ENCODE measurements around the gene CNBD2. TPM values are rescaled to one million over a fixed set of nuclear protein-coding genes. Genes with fewer than 3 reads are reported as not detected.
"Not testable (repeated sequence)": the region's sequence is repeated elsewhere in the genome, so short reads cannot be mapped to it uniquely, and the experiment has no call there.

The CNBD2 gene
- total RNA-seq, 1 experiment from 2014 or later = 5.5 TPM

DNA sequence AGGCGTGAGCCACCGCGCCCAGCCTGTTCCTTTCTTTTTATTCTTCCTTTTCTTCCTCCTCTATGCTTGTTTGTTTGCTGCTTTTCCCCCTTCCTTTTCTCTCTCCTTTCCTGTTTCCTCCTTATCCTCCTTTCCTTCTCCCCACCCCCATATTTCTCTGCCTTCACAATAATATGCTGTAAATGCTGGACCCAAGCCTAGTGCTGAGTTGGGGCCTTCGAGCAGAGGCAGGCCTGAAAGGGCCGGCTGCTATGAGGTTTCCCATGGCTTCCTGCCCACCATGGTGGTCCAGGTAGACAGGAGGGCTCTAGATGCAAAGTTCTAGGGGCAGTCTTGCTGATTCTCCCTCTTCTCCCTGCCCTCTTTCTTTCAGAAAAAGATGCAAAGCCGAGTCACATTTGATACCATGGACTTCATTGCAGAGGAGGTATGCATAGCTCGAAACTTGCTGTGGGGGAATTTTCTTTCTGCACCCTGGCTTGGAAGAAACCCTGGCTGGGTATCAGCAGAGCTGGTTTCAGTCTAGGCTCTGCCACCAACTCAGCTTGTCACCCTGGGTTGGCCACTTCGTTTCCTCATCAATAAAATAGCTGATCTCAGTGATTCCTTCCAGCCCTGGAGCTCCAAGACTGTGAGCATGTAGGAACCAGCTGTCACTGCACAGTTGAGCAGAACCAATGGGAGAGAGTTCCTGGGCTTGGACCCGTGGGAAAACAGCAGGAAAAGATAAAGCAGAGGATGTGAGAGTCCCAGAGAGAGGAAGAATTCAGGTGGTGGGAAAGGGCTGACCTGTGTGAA, 7.4 kb downstream of the CNBD2 start:
- no peak for DNase-seq (ENCODE audit: low read depth)

DNA sequence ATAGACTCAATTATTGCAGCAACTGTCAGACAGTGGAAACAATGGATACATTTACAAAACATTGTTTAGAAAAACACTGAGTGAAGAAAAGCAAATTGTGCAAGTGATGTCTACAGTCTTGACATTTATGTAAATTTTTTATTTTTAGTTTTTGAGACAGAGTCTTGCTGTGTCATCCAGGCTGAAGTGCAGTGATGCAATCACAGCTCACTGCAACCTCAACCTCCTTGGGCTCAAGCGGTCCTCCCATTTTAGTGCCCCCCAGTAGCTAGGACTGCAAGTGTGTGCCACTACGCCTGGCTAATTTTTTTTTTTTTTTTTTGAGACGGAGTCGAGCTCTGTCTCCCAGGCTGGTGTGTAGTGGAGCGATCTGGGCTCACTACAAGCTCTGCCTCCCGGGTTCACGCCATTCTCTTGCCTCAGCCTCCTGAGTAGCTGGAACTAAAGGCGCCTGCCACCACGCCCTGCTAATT, 9.7 kb downstream of the CNBD2 start:
- DNase-seq (ENCODE audit: low read depth) = no peak

GRCh38 chr20:35979544-35979943, 11.2 kb downstream of the CNBD2 start:
- no peak for DNase-seq (ENCODE audit: low read depth)

DNA sequence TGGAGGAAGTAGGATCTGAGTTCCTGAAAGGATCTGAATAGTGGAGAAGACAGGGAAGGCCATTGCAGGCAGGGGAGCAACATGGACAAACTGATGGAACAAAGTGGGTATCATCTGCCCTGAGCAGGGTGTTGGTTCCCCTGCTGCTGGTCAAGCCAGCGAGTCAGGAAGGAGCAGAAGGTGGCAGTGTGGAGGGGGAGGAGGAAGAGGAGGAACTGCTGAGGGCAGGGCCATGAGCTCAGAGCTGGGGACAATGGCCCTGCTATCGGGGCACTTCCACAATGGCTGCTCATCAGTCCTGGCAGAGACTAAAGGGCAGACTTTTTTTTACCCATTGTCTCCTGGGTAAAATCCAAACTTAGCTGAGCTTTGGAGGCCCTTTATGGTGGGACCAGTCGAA, 13.6 kb downstream of the CNBD2 start:
- no peak for DNase-seq (ENCODE audit: low read depth)

DNA sequence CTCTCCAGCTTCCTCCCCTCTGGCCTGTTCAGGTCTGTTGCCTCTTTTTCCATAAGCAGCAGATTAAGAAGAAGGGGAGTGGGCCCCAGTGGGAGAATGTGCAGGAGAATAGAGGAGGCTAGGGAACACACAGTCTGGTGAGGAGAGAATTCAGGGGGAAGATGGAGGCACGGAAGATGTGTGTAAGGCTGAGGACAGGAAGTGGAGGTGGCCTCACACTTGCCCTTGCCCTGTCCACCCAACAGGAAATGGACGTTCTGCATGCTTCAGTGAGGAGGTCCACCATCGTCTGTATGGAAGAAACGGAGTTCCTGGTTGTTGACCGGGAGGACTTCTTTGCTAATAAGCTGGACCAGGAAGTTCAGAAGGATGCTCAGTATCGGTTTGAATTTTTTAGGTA, 16.0 kb downstream of the CNBD2 start:
- DNase-seq (ENCODE audit: low read depth) = no peak

- no peak for DNase-seq (ENCODE audit: low read depth)
Measured at GRCh38 chr20:35985806-35986205, 17.4 kb downstream of the CNBD2 start.

DNA sequence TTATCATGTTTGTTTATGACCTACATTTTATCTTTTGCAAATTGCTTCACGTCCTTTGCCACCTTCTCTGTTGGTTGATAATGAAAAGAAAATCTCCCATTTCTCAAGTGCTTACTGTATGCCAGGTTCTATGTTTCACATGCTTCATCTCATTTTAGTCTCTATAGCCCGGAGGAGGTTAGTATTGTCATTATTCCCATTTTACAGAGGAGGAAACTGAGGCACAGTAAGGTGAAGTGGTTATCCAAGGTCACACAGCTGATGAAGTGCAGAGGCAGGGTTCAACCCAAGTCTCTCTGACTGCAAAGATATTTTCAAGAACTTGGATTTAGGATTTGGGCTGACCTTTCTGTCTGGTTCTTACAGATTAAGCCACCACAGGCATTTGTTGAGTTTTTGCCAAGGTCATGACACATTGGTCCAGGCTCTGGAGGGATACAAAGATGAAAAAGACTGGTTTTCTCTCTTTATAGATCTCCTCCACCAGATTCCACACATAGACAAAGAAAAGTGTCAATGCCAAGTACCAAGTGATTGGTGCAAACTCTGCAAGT, 20.6 kb downstream of the CNBD2 start:
- peak; percentile 61 for DNase-seq (ENCODE audit: low read depth)

DNA sequence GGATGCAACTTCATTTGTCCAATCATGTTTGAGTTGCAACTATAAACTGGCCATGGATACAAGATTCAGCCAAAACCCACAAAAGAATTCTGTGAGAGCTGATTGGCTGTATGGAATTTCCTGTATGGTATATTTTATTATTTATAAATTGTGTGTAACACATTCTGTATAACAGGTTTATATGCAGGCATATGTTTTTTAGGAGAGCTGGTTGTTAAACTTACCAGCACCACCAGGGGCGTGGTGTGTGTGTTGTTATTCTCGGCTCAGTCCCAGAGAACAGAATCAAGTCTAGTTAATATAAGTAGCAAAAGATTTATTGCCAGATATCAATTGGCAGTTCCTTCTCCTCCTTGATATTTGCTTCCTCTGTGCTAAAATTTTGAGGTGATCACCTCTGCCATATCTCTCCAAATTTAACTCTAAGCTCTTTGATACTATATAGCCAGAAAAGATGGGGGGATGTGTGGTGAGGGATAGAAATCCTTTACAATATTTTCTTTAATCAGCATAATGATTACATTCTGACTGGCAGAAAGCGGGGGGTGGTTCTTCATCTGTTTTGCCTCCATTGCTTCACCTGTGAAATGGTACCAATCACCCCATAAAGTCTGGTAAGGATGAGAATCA, 22.9 kb downstream of the CNBD2 start:
- DNase-seq (ENCODE audit: low read depth) = peak; percentile 54

DNA sequence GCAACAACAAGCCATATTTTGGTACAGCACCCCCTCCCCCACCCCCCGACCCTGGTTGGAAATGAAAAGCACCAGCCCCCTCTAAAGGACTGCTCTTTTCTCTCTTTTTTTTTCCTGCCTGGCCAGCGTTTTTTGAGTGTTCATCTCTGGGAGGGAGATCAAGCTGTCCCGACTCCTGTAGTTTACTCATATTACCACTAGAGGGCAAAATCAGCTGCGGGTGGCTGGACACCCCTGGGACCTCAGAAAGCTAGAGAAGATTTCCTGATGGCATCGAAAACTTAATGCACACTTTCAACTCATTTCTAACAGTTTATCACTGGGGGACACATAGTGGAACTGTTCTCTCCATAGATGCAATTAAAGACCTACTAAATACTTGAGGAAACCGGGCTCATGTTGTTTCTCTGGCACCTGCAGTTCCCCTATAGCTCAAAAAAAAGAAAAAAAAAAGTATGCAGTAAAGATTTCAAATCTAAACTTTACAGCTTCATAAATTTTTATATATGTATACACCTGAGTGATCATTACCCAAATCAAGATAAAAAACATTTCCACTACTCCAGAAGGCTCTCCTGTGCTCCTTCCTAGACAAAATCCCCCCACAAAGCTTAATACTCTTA, 24.4 kb downstream of the CNBD2 start:
- DNase-seq (ENCODE audit: low read depth) = peak; percentile 76

GRCh38 chr20:35994994-35995453, 26.6 kb downstream of the CNBD2 start:
- DNase-seq (ENCODE audit: low read depth) = peak; percentile 83

DNA sequence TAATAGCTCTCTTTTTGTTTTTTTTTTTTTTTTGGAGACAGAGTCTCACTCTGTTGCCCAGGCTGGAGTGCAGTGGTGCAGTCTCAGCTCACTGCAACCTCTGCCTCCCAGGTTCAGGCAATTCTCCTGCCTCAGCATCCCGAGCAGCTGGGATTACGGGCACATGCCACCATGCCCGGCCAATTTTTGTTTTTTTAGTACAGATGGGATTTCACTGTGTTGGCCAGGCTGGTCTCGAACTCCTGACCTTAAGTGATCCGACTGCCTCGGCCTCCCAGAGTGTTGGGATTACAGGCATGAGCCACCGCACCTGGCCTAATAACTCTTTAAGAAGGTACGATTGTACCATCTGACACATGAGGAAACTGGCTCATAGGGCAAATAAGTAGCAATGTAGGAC, 28.1 kb downstream of the CNBD2 start:
- not testable (repeated sequence) for DNase-seq (ENCODE audit: low read depth)

DNA sequence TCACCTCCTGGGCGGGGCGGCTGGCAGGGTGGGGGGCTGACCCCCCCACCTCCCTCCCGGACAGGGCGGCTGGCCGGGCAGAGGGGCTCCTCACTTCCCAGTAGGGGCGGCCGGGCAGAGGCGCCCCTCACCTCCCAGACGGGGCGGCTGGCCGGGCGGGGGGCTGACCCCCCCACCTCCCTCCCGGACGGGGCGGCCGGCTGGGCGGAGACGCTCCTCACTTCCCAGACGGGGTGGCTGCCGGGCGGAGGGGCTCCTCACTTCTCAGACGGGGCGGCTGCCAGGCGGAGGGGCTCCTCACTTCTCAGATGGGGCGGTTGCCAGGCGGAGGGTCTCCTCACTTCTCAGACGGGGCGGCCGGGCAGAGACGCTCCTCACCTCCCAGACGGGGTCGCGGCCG, 32.9 kb downstream of the CNBD2 start:
- not testable (repeated sequence) for DNase-seq (ENCODE audit: low read depth)

DNA sequence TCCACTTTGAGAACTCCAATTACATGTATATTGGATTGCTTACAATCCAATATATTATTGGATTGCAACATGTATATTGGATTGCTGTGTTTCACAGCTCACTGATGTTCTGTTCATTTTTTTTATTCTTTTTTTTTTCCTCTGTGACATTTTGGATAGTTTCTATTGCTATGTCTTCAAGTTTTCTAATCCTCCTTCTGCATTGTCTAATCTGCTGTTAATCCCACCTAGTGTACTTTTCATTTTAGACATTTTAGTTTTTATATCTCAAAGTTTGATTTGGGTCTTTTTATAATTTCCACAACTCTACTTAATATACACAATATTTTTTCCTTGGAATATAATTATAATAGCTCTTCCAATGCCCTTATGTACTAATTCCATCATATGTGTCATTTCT, 34.5 kb downstream of the CNBD2 start:
- DNase-seq (ENCODE audit: low read depth) = no peak

- DNase-seq (ENCODE audit: low read depth) = no peak
Measured at GRCh38 chr20:36004045-36004444, 35.7 kb downstream of the CNBD2 start.

- no peak for DNase-seq (ENCODE audit: low read depth)
Measured at GRCh38 chr20:36008461-36009035, 40.2 kb downstream of the CNBD2 start.

DNA sequence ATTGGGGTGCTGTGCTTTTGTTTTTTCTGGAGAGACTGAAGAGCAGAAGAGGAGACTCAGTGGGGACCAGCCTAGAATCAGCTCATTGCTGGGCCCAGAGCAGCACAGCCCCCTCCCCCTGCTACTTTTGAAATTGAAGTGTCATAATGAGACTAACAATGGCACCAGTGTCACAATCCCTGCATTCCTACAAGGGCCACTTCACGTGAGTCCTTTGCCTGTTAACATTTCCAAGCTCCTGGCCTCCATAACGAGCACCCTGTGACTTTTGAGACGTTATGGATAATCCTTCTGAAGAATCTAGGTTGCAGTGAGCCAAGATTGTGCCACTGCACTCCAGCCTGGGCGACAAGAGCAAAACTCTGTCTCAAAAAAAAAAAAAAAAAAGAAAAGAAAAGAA, 41.7 kb downstream of the CNBD2 start:
- no peak for DNase-seq (ENCODE audit: low read depth)

GRCh38 chr20:36010825-36011224, 42.4 kb downstream of the CNBD2 start:
- DNase-seq (ENCODE audit: low read depth) = no peak

DNA sequence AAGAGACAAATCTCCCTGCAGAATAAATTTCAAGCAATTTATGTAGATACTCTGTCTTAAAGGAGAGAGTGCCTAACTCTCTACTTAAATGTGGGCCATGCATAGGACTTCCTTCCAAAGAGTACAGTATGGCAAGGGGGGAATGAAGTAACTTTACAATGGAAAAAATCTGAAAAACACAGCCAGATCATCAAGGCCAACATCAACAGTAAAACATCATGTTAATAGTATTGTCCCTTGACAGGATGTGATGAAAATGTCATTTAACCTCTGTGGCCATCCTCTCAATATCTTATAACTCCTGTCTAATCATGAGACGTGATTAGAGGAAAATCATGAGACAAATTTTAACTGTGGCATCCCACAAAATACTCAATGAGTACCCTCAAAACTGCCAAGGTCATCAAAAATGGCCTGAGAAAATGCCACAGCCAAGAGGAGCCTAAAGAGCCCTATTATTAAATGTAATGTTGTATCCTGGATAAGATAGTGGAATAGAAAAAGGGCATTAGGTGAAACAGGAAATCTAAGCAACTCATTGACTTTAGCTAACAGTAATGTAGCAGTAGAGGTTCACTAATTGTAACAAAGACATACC, 47.5 kb downstream of the CNBD2 start:
- DNase-seq (ENCODE audit: low read depth) = no peak

- peak; percentile 72 for DNase-seq (ENCODE audit: low read depth)
Measured at GRCh38 chr20:36017048-36017951, 48.9 kb downstream of the CNBD2 start.

DNA sequence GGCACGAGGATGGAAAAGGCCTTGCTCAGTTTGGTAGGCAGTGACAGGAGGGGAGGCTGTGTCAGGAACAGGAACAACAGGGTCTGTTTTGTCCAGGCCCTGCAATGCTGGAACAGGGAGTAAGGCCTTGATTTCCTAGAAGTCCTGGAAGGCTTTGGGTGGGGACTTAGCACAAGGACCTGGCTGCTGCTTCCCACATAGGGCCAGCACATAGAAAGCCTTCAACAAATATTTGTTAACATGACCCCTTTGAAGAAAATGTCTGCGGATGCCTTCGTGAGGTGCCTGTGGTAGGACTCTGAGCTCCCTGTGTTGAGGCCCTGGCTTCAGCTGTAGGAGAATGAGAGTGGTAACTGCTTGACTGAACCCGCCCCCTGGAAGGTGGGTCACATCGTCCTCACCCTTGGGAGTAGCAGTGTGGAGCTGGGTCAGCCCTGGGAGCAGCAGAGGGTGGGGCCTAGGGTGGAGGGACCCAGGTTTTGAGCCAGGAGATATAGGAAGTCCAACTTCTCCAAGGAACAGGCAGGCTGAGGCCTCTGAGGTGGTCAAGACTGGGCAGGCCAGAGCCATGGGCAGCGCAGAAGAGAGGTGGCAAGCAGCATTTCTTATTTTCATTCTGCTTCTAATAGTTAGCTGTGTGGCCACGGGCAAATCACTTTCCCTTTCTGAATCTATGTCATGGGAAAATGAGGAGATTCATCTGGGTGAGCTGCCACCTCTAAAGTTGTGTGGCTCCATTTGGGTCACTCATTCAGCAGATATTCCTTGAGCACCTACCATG, 50.0 kb downstream of the CNBD2 start:
- no peak for DNase-seq (ENCODE audit: low read depth)
